ENCODE measurements around the gene MTMR2.

The MTMR2 gene

GRCh38 chr11:95918056-95918455 lies 5.9 kb downstream of the MTMR2 start:
- Histone ChIP-seq H3K27ac (ENCODE audit: low read depth, low read length) (no peak overlapping the region), H3K4me3 (ENCODE audit: low read length) (no peak overlapping the region), H3K9ac (ENCODE audit: low read depth, low read length) (no peak overlapping the region), H3K9me3 (ENCODE audit: insufficient read depth, low read depth, low read length) (no peaks in the 10 kb centered on the region), H3K4me1 (ENCODE audit: insufficient read depth, low read length) (peaks cover 24% of the 10 kb centered on the region), H3K36me3 (ENCODE audit: insufficient read depth, low read length) (no peaks in the 10 kb centered on the region), H3K27me3 (ENCODE audit: insufficient read depth, low read length) (no peaks in the 10 kb centered on the region)
- WGBS = 40% methylated on average over 1 of the region's 2 CpGs

GRCh38 chr11:95917193-95918036 lies 6.5 kb downstream of the MTMR2 start:
- Histone ChIP-seq H3K9ac (ENCODE audit: low read depth, low read length) (no peak overlapping the region), H3K36me3 (ENCODE audit: insufficient read depth, low read length) (no peaks in the 10 kb centered on the region), H3K4me3 (ENCODE audit: low read length) (no peak overlapping the region), H3K4me1 (ENCODE audit: insufficient read depth, low read length) (peaks cover 20% of the 10 kb centered on the region), H3K27me3 (ENCODE audit: insufficient read depth, low read length) (no peaks in the 10 kb centered on the region), H3K9me3 (ENCODE audit: insufficient read depth, low read depth, low read length) (no peaks in the 10 kb centered on the region), H3K27ac (ENCODE audit: low read depth, low read length) (no peak overlapping the region)
- 92% methylated on average over 7 of the region's 8 CpGs for WGBS

GRCh38 chr11:95916049-95916448 lies 7.9 kb downstream of the MTMR2 start:
- no peak overlapping the region for H3K9ac ChIP-seq (ENCODE audit: low read depth, low read length)
- no peaks in the 10 kb centered on the region for H3K9me3 ChIP-seq (ENCODE audit: insufficient read depth, low read depth, low read length)
- no peak overlapping the region for H3K4me3 ChIP-seq (ENCODE audit: low read length)
- H3K36me3 ChIP-seq (ENCODE audit: insufficient read depth, low read length) = no peaks in the 10 kb centered on the region
- no peak overlapping the region for H3K27ac ChIP-seq (ENCODE audit: low read depth, low read length)
- peaks cover 12% of the 10 kb centered on the region for H3K4me1 ChIP-seq (ENCODE audit: insufficient read depth, low read length)
- WGBS = 89% methylated on average over 2 of the region's 2 CpGs
- no peaks in the 10 kb centered on the region for H3K27me3 ChIP-seq (ENCODE audit: insufficient read depth, low read length)

GRCh38 chr11:95915051-95915450 lies 8.9 kb downstream of the MTMR2 start:
- H3K27me3 ChIP-seq (ENCODE audit: insufficient read depth, low read length) = no peaks in the 10 kb centered on the region
- H3K9ac ChIP-seq (ENCODE audit: low read depth, low read length) = no peak overlapping the region
- H3K4me1 ChIP-seq (ENCODE audit: insufficient read depth, low read length) = peaks cover 12% of the 10 kb centered on the region
- no peaks in the 10 kb centered on the region for H3K36me3 ChIP-seq (ENCODE audit: insufficient read depth, low read length)
- H3K4me3 ChIP-seq (ENCODE audit: low read length) = no peak overlapping the region
- WGBS = 90% methylated on average over 1 of the region's 2 CpGs
- H3K27ac ChIP-seq (ENCODE audit: low read depth, low read length) = no peak overlapping the region
- no peaks in the 10 kb centered on the region for H3K9me3 ChIP-seq (ENCODE audit: insufficient read depth, low read depth, low read length)

GRCh38 chr11:95913830-95914615 lies 9.9 kb downstream of the MTMR2 start:
- 100% methylated on average over 1 of the region's 1 CpG for WGBS
- no peaks in the 10 kb centered on the region for H3K9me3 ChIP-seq (ENCODE audit: insufficient read depth, low read depth, low read length)
- H3K36me3 ChIP-seq (ENCODE audit: insufficient read depth, low read length) = no peaks in the 10 kb centered on the region
- H3K27me3 ChIP-seq (ENCODE audit: insufficient read depth, low read length) = no peaks in the 10 kb centered on the region
- no peak overlapping the region for H3K4me3 ChIP-seq (ENCODE audit: low read length)
- H3K9ac ChIP-seq (ENCODE audit: low read depth, low read length) = no peak overlapping the region
- peaks cover 12% of the 10 kb centered on the region for H3K4me1 ChIP-seq (ENCODE audit: insufficient read depth, low read length)
- H3K27ac ChIP-seq (ENCODE audit: low read depth, low read length) = no peak overlapping the region

- H3K27me3 ChIP-seq (ENCODE audit: insufficient read depth, low read length) = no peaks in the 10 kb centered on the region
- no peak overlapping the region for H3K27ac ChIP-seq (ENCODE audit: low read depth, low read length)
- H3K4me1 ChIP-seq (ENCODE audit: insufficient read depth, low read length) = peaks cover 6% of the 10 kb centered on the region
- no peak overlapping the region for H3K4me3 ChIP-seq (ENCODE audit: low read length)
- WGBS = 86% methylated on average over 4 of the region's 4 CpGs
- H3K9me3 ChIP-seq (ENCODE audit: insufficient read depth, low read depth, low read length) = no peaks in the 10 kb centered on the region
- H3K36me3 ChIP-seq (ENCODE audit: insufficient read depth, low read length) = no peaks in the 10 kb centered on the region
- no peak overlapping the region for H3K9ac ChIP-seq (ENCODE audit: low read depth, low read length)
Measured at GRCh38 chr11:95912902-95913560, 10.9 kb downstream of the MTMR2 start.

- Histone ChIP-seq H3K9ac (ENCODE audit: low read depth, low read length) (no peak overlapping the region), H3K27me3 (ENCODE audit: insufficient read depth, low read length) (no peaks in the 10 kb centered on the region), H3K36me3 (ENCODE audit: insufficient read depth, low read length) (no peaks in the 10 kb centered on the region), H3K27ac (ENCODE audit: low read depth, low read length) (no peak overlapping the region), H3K4me3 (ENCODE audit: low read length) (no peak overlapping the region), H3K9me3 (ENCODE audit: insufficient read depth, low read depth, low read length) (no peaks in the 10 kb centered on the region), H3K4me1 (ENCODE audit: insufficient read depth, low read length) (no peaks in the 10 kb centered on the region)
- 98% methylated on average over 3 of the region's 3 CpGs for WGBS
Measured at GRCh38 chr11:95911369-95911759, 12.5 kb downstream of the MTMR2 start.

- no peaks in the 10 kb centered on the region for H3K9me3 ChIP-seq (ENCODE audit: insufficient read depth, low read depth, low read length)
- H3K4me3 ChIP-seq (ENCODE audit: low read length) = no peak overlapping the region
- no peak overlapping the region for H3K27ac ChIP-seq (ENCODE audit: low read depth, low read length)
- no peaks in the 10 kb centered on the region for H3K27me3 ChIP-seq (ENCODE audit: insufficient read depth, low read length)
- over 99% methylated on average over 4 of the region's 4 CpGs for WGBS
- no peaks in the 10 kb centered on the region for H3K36me3 ChIP-seq (ENCODE audit: insufficient read depth, low read length)
- H3K4me1 ChIP-seq (ENCODE audit: insufficient read depth, low read length) = no peaks in the 10 kb centered on the region
- H3K9ac ChIP-seq (ENCODE audit: low read depth, low read length) = no peak overlapping the region
Measured at GRCh38 chr11:95910638-95911368, 13.1 kb downstream of the MTMR2 start.

GRCh38 chr11:95908826-95909225 lies 15.1 kb downstream of the MTMR2 start:
- no peak overlapping the region for H3K27ac ChIP-seq (ENCODE audit: low read depth, low read length)
- peaks cover 10% of the 10 kb centered on the region; the same call in 1 of the 2 replicates for H3K4me1 ChIP-seq (ENCODE audit: insufficient read depth, low read length)
- no peak overlapping the region for H3K9ac ChIP-seq (ENCODE audit: low read depth, low read length)
- H3K27me3 ChIP-seq (ENCODE audit: insufficient read depth, low read length) = no peaks in the 10 kb centered on the region
- no peak overlapping the region for H3K4me3 ChIP-seq (ENCODE audit: low read length)
- no peaks in the 10 kb centered on the region for H3K36me3 ChIP-seq (ENCODE audit: insufficient read depth, low read length)
- no peaks in the 10 kb centered on the region for H3K9me3 ChIP-seq (ENCODE audit: insufficient read depth, low read depth, low read length)

- peaks cover 23% of the 10 kb centered on the region for H3K4me1 ChIP-seq (ENCODE audit: insufficient read depth, low read length)
- no peaks in the 10 kb centered on the region for H3K36me3 ChIP-seq (ENCODE audit: insufficient read depth, low read length)
- H3K27me3 ChIP-seq (ENCODE audit: insufficient read depth, low read length) = no peaks in the 10 kb centered on the region
- 93% methylated on average over 5 of the region's 5 CpGs for WGBS
- no peak overlapping the region for H3K4me3 ChIP-seq (ENCODE audit: low read length)
- H3K9ac ChIP-seq (ENCODE audit: low read depth, low read length) = no peak overlapping the region
- H3K27ac ChIP-seq (ENCODE audit: low read depth, low read length) = no peak overlapping the region
- no peaks in the 10 kb centered on the region for H3K9me3 ChIP-seq (ENCODE audit: insufficient read depth, low read depth, low read length)
Measured at GRCh38 chr11:95907476-95907875, 16.4 kb downstream of the MTMR2 start.
